Loucy (cell line): ENCODE data around the gene INO80D.

Source experiments
- EZH2phosphoT487 ChIP-seq: fragments of 200-600 bp; IDR thresholded peaks from 2 replicates; pipeline ENCODE4 v1.6.1; 2018; ENCODE audit warnings: antibody characterized with exemption, mild to moderate bottlenecking, moderate library complexity, borderline replicate concordance
- TF ChIP-seq, protein P1 (sequence below): fragments of 200-600 bp; sonication (generic); conservative IDR thresholded peaks from 2 replicates; pipeline ENCODE4 v1.5.1; 2014; ENCODE audit warnings: mild to moderate bottlenecking, antibody characterized with exemption, low read length

DNA sequence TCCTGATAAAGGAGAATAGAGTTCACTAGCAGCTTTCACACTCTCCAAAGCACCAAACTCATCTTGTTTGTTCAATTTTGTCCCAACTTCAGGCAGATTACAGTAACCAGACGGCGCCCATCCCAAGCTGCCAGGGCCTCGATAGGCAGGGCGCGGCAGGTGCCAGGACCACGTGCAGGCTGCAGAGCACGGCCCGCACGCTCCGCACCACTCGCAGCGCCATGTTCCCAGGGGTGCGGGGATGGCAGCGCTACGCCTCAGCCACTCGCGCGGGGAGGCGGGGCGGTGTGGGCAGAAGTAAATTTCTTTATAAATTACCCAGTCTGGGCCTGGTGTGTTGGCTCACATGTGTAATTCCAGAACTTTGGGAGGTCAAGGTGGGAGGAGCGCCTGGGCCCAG lies 30.3 kb upstream of the INO80D start:
- TF ChIP-seq, protein P1, sequence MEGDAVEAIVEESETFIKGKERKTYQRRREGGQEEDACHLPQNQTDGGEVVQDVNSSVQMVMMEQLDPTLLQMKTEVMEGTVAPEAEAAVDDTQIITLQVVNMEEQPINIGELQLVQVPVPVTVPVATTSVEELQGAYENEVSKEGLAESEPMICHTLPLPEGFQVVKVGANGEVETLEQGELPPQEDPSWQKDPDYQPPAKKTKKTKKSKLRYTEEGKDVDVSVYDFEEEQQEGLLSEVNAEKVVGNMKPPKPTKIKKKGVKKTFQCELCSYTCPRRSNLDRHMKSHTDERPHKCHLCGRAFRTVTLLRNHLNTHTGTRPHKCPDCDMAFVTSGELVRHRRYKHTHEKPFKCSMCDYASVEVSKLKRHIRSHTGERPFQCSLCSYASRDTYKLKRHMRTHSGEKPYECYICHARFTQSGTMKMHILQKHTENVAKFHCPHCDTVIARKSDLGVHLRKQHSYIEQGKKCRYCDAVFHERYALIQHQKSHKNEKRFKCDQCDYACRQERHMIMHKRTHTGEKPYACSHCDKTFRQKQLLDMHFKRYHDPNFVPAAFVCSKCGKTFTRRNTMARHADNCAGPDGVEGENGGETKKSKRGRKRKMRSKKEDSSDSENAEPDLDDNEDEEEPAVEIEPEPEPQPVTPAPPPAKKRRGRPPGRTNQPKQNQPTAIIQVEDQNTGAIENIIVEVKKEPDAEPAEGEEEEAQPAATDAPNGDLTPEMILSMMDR, result no peak
- no peak for TF ChIP-seq EZH2phosphoT487
